Measurements from ENCODE around the gene CASK. TPM values are rescaled to one million over a fixed set of nuclear protein-coding genes. Genes with fewer than 3 reads are reported as not detected.
A peak's percentile ranks its signal among the peaks of the same experiment; 100 is the strongest.

CASK gene
- total and polyA plus RNA-seq, 9 of the 15 experiments (the other 6 are each of a cell fraction or from before 2014, with no cell fraction given), result 1.3 to 7.4 (median 5.2) TPM

GRCh38 chrX:41956027-41956426 lies 32.7 kb upstream of the CASK start:
- H3K4me3 ChIP-seq, result no peak overlapping the region
- CTCF ChIA-PET (ENCODE audit: low intra/inter-chr PET ratio), result no interaction called here
- no peak overlapping the region for H3K4me2 ChIP-seq (ENCODE audit: insufficient read depth, low read length)
- BruUV-seq (replicated peaks), result no TSS peak
- H3K27me3 ChIP-seq (ENCODE audit: control insufficient read depth in 2 of 2, insufficient read depth in 2 of 2, low read length in 2 of 2), result no peaks in the 10 kb centered on the region
- H3K4me1 ChIP-seq (replicated peaks in 1 of 2; ENCODE audit: control insufficient read depth in 2 of 2, insufficient read depth in 2 of 2, low read length in 2 of 2), result peaks cover 0 to 12% of the 10 kb centered on the region in 2 experiments; a peak in 4 of 5 replicates
- H3K9ac ChIP-seq (ENCODE audit: insufficient read depth in 1 of 2, low read depth in 2 of 2, low read length in 2 of 2), result no peak overlapping the region
- no peaks in the 10 kb centered on the region for H3K9me1 ChIP-seq (ENCODE audit: control insufficient read depth, insufficient read depth, low read length)
- DNase-seq (ENCODE audit: extremely low read depth in 1 of 4, low spot score in 3 of 4) (peak; percentile 28 to 76 (median 39)), FAIRE-seq (peak; percentile 75), ATAC-seq (peak; percentile 93)
- POLR2A ChIA-PET, result no interaction called here
- 0% methylated on average over 2 of the region's 2 CpGs for WGBS (ENCODE audit: insufficient coverage, low coverage, missing lambda C conversion rate)
- no peaks in the 10 kb centered on the region for H4K20me1 ChIP-seq (replicated peaks; ENCODE audit: control insufficient read depth, insufficient read depth, low read length)
- no peaks in the 10 kb centered on the region for H3K79me2 ChIP-seq (ENCODE audit: control insufficient read depth, insufficient read depth, low read length)
- no peak overlapping the region for H2AFZ ChIP-seq (ENCODE audit: low read depth, low read length)
- H3K36me3 ChIP-seq (ENCODE audit: control insufficient read depth, insufficient read depth, low read length), result no peaks in the 10 kb centered on the region
- intact Hi-C loops (cut with micrococcal nuclease) (no loop called here), in situ Hi-C loops (cut with MboI) (no loop called here)
- no peaks in the 10 kb centered on the region for H3K9me3 ChIP-seq (replicated peaks; ENCODE audit: control insufficient read depth, insufficient read depth, low read depth, low read length)
- H3K27ac ChIP-seq (ENCODE audit: extremely low read depth, low read depth, low read length), result no peak overlapping the region
- TF ChIP-seq ATF2 (CRISPR knock-in tag; IDR thresholded peaks at IDR 0.05), result no peak
- peak; percentile 79 for TF ChIP-seq MEIS2 (IDR thresholded peaks at IDR 0.05; ENCODE audit: partially characterized antibody)
- TF ChIP-seq POLR2G (IDR thresholded peaks at IDR 0.05; ENCODE audit: low read depth, low read length), result no peak
- TF ChIP-seq MYC (IDR thresholded peaks at IDR 0.05; ENCODE audit: low read depth, low read length), result 0 out of 2 replicates have a peak, but pooled peaks have one; percentile 11
- no peak for TF ChIP-seq MYC (CRISPR knock-in tag; IDR thresholded peaks at IDR 0.05; ENCODE audit: borderline replicate concordance, low read depth)
- no peak for TF ChIP-seq NCOA1 (IDR thresholded peaks at IDR 0.05; ENCODE audit: low read depth)
- TF ChIP-seq ZNF3 (CRISPR knock-in tag; IDR thresholded peaks at IDR 0.05), result no peak
- no peak for TF ChIP-seq GTF2B (IDR thresholded peaks at IDR 0.05; ENCODE audit: extremely low read depth, insufficient read length)
- TF ChIP-seq TCF3 (CRISPR knock-in tag; IDR thresholded peaks at IDR 0.05), result peak; percentile 84
- TF ChIP-seq SMARCA4 (IDR thresholded peaks at IDR 0.05), result peak; percentile 82; the same call in 1 of the 2 replicates
- TF ChIP-seq ESRRB (CRISPR knock-in tag; IDR thresholded peaks at IDR 0.05; ENCODE audit: borderline replicate concordance), result no peak
- TF ChIP-seq E2F6 (IDR thresholded peaks at IDR 0.05; ENCODE audit: borderline replicate concordance in 1 of 2, extremely low read depth in 1 of 2, insufficient read depth in 1 of 2, insufficient read length in 1 of 2, low read depth in 1 of 2, low read length in 1 of 2, poor library complexity in 1 of 2, severe bottlenecking in 1 of 2), result no peak
- TF ChIP-seq ZBTB49 (CRISPR knock-in tag; IDR thresholded peaks at IDR 0.05; ENCODE audit: borderline replicate concordance), result no peak
- no peak for TF ChIP-seq ZNF830 (CRISPR knock-in tag; IDR thresholded peaks at IDR 0.05)
- TF ChIP-seq TAL1 (IDR thresholded peaks at IDR 0.05), result peak; percentile 89
- TF ChIP-seq RCOR1 (IDR thresholded peaks at IDR 0.05; ENCODE audit: borderline replicate concordance in 1 of 2, low read depth in 2 of 2, low read length in 2 of 2), result peak; percentile 76 to 89; a peak in 3 of 4 replicates
- no peak for TF ChIP-seq TAF7 (tag; IDR thresholded peaks at IDR 0.05)
